ENCODE data around the gene TM4SF20. TPM values are rescaled to one million over a fixed set of nuclear protein-coding genes. Genes with fewer than 3 reads are reported as not detected.

Gene TM4SF20
- polyA plus RNA-seq, 1 of the 3 experiments (the other 2 are of a cell fraction), result 0.03 TPM

- no peak for TF ChIP-seq ZBTB33 (IDR thresholded peaks at IDR 0.05; ENCODE audit: borderline replicate concordance, low read depth)
Measured at GRCh38 chr2:227326783-227327182, 52.3 kb downstream of the TM4SF20 start (continued).

GRCh38 chr2:227325839-227326195, 53.3 kb downstream of the TM4SF20 start:
- Histone ChIP-seq H2AFZ (ENCODE audit: low read depth) (peak overlapping the region; percentile 89), H3F3A (replicated peaks; ENCODE audit: insufficient read depth) (peaks cover 5% of the 10 kb centered on the region), H3K36me3 (replicated peaks in 1 of 2; ENCODE audit: control insufficient read depth in 1 of 2, insufficient read depth in 2 of 2, low read length in 1 of 2) (peaks cover 7 to 17% of the 10 kb centered on the region in 2 experiments), H3K27ac (ENCODE audit: low read depth in 2 of 2, low read length in 1 of 2) (peak overlapping the region; percentile 70 to 90), H3K4me1 (ENCODE audit: control insufficient read depth in 1 of 2, insufficient read depth in 2 of 2, low read depth in 1 of 2, low read length in 1 of 2) (peaks cover 0 to 4% of the 10 kb centered on the region in 2 experiments; a peak in 2 of 4 replicates), H3K9me2 (no peaks in the 10 kb centered on the region), H3K27me3 (ENCODE audit: insufficient read depth) (no peaks in the 10 kb centered on the region), H3K9me3 (no peaks in the 10 kb centered on the region), H3K4me2 (peak overlapping the region; percentile 84), H3K4me3 (ENCODE audit: low read depth in 2 of 2, low read length in 1 of 2) (peak overlapping the region; percentile 90 to 95), H3K9ac (peak overlapping the region; percentile 86), H4K20me1 (ENCODE audit: insufficient read depth) (peaks cover 5% of the 10 kb centered on the region; the same call in 1 of the 2 replicates), H3K79me2 (ENCODE audit: insufficient read depth) (peaks cover 54% of the 10 kb centered on the region)
- 0% methylated on average over 8 of the region's 13 CpGs for WGBS (ENCODE audit: low lambda C conversion rate)
- peak; percentile 56 for DNase-seq
- ChIA-PET CTCF (interaction anchor here (0.6 to 1.6 kb wide), 2 partner anchors 15 to 340 kb away, joined by 3 read pairs; no protein-coding TSS in a partner anchor), POLR2A (interaction anchor here (1.3 kb wide), 1 partner anchor 11 kb away, joined by 3 read pairs; no protein-coding TSS in a partner anchor)
- TF ChIP-seq POLR2AphosphoS5 (IDR thresholded peaks at IDR 0.05; ENCODE audit: low read depth, low read length) (no peak), NRF1 (IDR thresholded peaks at IDR 0.05; ENCODE audit: low read depth, low read length) (no peak), EZH2phosphoT487 (IDR thresholded peaks at IDR 0.05; ENCODE audit: borderline replicate concordance, low read depth) (no peak), RXRA (IDR thresholded peaks at IDR 0.05; ENCODE audit: borderline replicate concordance, low read depth) (no peak), NFIC (IDR thresholded peaks at IDR 0.05; ENCODE audit: borderline replicate concordance) (no peak), SIN3A (IDR thresholded peaks at IDR 0.05; ENCODE audit: borderline replicate concordance, low read depth, low read length) (peak; percentile 45; the same call in 1 of the 2 replicates), CTCF (IDR thresholded peaks at IDR 0.05) (0 out of 2 replicates have a peak, but pooled peaks have one; percentile 2), MAX (IDR thresholded peaks at IDR 0.05; ENCODE audit: low read depth) (0 out of 2 replicates have a peak, but pooled peaks have one; percentile 13), IRF3 (IDR thresholded peaks at IDR 0.05; ENCODE audit: low read depth, low read length) (no peak), TAF1 (IDR thresholded peaks at IDR 0.05; ENCODE audit: borderline replicate concordance, low read depth, low read length) (no peak), MXI1 (IDR thresholded peaks at IDR 0.05; ENCODE audit: low read depth, low read length) (no peak; the same call in 1 of the 2 replicates)
